ENCODE results near the gene DCP2. TPM values are rescaled to one million over a fixed set of nuclear protein-coding genes. Genes with fewer than 3 reads are reported as not detected.

The DCP2 gene
- total and polyA plus RNA-seq, 10 of the 15 experiments (the other 5 are each of a cell fraction or from before 2014, with no cell fraction given), result 23.4 to 81.6 (median 47.4) TPM

DNA sequence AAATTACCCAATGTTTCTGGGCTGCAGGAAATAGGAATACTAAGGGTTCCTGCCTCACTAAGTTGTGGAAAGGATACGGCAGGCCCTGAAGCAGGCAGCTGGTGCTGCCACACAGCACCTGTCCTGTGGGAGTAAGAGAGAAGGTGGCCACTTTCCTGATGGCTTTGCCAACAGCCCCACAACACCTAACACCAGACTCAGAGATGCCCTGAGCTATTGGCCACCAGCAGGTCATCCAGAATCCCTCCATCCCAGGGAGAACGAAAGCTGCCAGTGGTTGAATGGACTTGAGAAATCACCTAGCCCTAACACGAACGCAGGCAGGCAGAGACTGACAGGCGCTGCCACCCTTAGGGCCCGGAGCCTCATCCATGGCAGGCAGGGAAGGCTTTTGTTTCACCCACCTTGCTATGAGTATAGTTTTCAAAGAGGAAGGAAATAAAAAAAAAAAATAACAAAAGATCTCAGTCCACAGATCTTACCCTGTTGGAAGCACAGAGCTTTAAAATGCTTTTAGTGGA is 82.2 kb downstream of the DCP2 start (continued):
- TF ChIP-seq, protein P1, sequence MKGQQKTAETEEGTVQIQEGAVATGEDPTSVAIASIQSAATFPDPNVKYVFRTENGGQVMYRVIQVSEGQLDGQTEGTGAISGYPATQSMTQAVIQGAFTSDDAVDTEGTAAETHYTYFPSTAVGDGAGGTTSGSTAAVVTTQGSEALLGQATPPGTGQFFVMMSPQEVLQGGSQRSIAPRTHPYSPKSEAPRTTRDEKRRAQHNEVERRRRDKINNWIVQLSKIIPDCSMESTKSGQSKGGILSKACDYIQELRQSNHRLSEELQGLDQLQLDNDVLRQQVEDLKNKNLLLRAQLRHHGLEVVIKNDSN (IDR thresholded peaks at IDR 0.05; ENCODE audit: borderline replicate concordance, extremely low read length, insufficient read depth, low read depth, low read length), result no peak
- TF ChIP-seq EP300 (IDR thresholded peaks at IDR 0.05; ENCODE audit: borderline replicate concordance in 1 of 2, control insufficient read depth in 1 of 2, low read depth in 2 of 2, low read length in 2 of 2) (no peak), NBN (IDR thresholded peaks at IDR 0.05) (no peak), HDGF (IDR thresholded peaks at IDR 0.05) (no peak), ZNF622 (IDR thresholded peaks at IDR 0.05) (no peak), STAT3 (IDR thresholded peaks at IDR 0.05; ENCODE audit: low read depth, low read length) (no peak), SPI1 (IDR thresholded peaks at IDR 0.05; ENCODE audit: borderline replicate concordance, insufficient read depth, low read depth, low read length) (no peak), NFIC (IDR thresholded peaks at IDR 0.05; ENCODE audit: low read depth, low read length) (no peak), E2F4 (IDR thresholded peaks at IDR 0.05; ENCODE audit: low read depth, low read length) (no peak), SIN3A (IDR thresholded peaks at IDR 0.05; ENCODE audit: low read depth, low read length) (no peak), ZNF217 (IDR thresholded peaks at IDR 0.05) (no peak)
